ENCODE data around the gene ZNF648.
"Not testable (repeated sequence)": the region's sequence is repeated elsewhere in the genome, so short reads cannot be mapped to it uniquely, and the experiment has no call there.

Gene ZNF648

GRCh38 chr1:182066934-182067333 lies 5.4 kb upstream of the ZNF648 start:
- DNase-seq, result no peak

GRCh38 chr1:182065126-182065845 lies 3.8 kb upstream of the ZNF648 start:
- no peak for DNase-seq

GRCh38 chr1:182064611-182065010 lies 3.1 kb upstream of the ZNF648 start:
- DNase-seq, result no peak

- no peak for DNase-seq
Measured at GRCh38 chr1:182062223-182062622, 711 bp upstream of the ZNF648 start.

- no peak for DNase-seq
Measured at GRCh38 chr1:182060877-182061276, 635 bp downstream of the ZNF648 start.

GRCh38 chr1:182059936-182060335 lies 1.6 kb downstream of the ZNF648 start:
- no peak for DNase-seq

GRCh38 chr1:182056601-182057366 lies 4.7 kb downstream of the ZNF648 start:
- DNase-seq, result no peak

- DNase-seq, result peak; percentile 60
Measured at GRCh38 chr1:182054698-182055326, 6.7 kb downstream of the ZNF648 start.

GRCh38 chr1:182052355-182052754 lies 9.2 kb downstream of the ZNF648 start:
- no peak for DNase-seq

- DNase-seq, result no peak
Measured at GRCh38 chr1:182051938-182052337, 9.6 kb downstream of the ZNF648 start.

GRCh38 chr1:182050481-182051448 lies 10.7 kb downstream of the ZNF648 start:
- DNase-seq, result no peak

GRCh38 chr1:182048562-182048961 lies 12.9 kb downstream of the ZNF648 start:
- DNase-seq, result no peak

GRCh38 chr1:182046763-182047162 lies 14.7 kb downstream of the ZNF648 start:
- DNase-seq, result no peak

GRCh38 chr1:182045481-182045880 lies 16.0 kb downstream of the ZNF648 start:
- DNase-seq, result not testable (repeated sequence)

GRCh38 chr1:182041615-182042014 lies 19.9 kb downstream of the ZNF648 start:
- DNase-seq, result no peak

- DNase-seq, result no peak
Measured at GRCh38 chr1:182038220-182038619, 23.3 kb downstream of the ZNF648 start.

- DNase-seq, result no peak
Measured at GRCh38 chr1:182035097-182035770, 26.3 kb downstream of the ZNF648 start.

- no peak for DNase-seq
Measured at GRCh38 chr1:182032251-182032650, 29.3 kb downstream of the ZNF648 start.

- peak; percentile 98 for DNase-seq
Measured at GRCh38 chr1:182029379-182030331, 31.9 kb downstream of the ZNF648 start.

- DNase-seq, result no peak
Measured at GRCh38 chr1:182029002-182029378, 32.5 kb downstream of the ZNF648 start.

- DNase-seq, result no peak
Measured at GRCh38 chr1:182015360-182015759, 46.2 kb downstream of the ZNF648 start.

Measured in activated naive CD4-positive, alpha-beta T cell treated with anti-CD3 and anti-CD28 coated beads, Interleukin-2, amount 50 U/mL, for 16 hours (primary cell).